GM21619 (cell line): ENCODE results near the gene CMIP.
A peak's percentile ranks its signal among the peaks of the same experiment; 100 is the strongest.

ENCODE experiments used
- ATAC-seq: cut with Tn5 transposase; IDR thresholded peaks from one replicate; pipeline ENCODE4 v1.9.1; 2021; ENCODE audit not compliant: unreplicated experiment

Gene CMIP

DNA sequence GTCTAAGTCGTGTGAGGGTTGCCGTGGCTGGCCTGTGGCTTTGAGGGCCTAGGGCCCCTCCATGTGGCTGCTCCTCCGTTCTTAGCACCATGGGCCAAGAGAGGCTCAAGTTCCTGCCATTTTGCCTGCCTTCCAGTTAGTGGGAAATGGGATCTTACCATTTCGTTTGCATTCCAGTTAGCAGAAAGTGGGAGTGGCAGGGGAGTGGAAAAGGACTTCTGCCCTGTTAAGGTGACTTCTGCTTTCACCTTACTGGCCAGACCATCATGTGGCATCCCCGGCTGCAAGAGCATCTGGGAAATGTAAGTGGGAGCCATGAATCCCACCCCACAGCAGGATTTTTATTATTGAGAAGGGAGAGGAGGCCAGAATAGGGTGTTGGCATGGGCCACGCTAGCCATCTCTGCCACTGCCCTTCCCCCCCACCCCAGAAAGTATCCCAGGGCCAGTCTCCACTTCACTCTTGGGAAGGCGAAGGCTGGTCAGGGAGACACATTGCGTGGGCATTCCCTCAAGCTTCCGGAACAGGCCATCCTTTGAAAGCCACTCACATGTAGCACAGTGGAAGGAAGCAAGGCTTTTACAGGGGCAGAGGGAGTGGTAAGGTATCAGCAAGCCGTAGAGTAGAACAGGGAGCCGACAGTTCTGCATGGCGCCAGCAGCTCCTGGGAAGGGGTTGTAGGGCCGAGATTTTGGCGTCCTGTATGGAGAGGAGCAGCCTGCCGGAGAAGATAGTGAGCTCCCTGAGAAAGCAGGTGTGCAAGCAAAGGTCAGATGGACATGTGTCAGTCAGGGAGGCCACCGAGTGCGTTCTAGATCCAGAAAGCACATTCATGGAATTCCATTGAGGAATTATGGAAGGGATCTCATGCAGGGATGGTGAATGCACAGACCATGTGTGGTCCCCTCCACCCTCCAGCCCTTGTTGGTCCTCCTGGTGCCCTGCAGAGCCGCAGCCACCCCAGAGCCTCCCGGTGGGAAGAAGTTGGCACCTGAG lies 33.4 kb downstream of the CMIP start:
- ATAC-seq = no peak

DNA sequence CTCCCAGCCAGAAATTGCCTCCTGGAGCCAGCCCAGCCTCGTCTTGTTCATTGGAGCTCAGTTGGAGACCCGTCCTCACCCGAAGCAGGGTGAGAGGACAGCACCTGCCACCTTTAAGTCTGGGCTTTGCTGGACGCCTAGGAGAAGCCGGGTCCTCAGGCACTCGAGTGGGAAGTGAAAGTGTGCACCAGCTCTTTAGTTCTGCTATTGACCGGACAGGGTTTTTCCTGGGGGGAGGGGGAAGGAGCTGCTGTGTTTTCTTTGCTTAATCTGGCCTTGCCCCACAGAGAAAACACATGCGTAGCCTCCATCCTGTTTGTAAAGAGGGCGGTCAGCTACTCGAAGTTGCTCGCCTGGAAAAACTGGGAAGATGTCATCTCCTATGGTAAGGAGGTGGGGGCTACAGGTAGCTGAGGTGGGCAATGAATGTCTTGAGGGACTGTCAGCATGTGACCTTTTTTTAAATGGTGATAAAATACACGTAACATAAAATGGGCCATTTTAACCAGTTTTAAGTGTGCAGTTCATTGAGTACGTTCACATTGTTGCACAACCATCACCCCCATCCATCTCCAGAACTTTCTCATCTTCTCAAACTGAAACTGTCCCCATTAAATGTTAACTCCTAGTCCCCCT lies 34.4 kb downstream of the CMIP start:
- ATAC-seq = peak; percentile 47

- peak; percentile 1 for ATAC-seq
These were observed 36.1 kb downstream of the CMIP start for GRCh38 chr16:81480606-81481206.

DNA sequence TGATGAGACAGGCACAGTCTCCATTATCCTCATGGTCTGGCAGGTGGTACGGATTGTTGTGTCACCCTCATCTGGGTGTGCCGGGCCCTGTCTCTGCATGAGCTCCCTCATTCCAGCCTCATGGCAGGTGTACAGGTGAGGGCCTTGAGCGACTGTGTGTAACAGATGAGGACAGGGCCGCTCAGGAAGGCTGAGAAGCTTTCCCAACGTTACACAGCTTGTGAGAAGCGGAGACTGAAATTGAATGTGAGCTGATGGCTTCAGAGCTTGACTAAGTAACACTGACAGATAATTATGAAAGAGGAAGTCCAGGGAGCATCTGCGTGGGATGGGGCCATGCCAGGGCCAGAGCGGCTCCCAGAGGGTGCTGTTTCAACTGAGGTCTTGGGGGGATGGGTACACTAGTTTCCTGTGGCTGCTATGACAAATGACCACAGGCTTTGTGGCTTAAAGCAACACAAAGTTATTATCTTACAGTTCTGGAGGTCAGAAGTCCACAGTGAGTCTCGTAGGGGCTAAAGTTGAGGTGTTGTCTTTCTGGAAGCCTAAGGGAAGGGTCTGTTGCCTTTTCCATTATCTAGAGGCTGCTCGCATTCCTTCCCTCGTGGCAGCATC lies 36.7 kb downstream of the CMIP start:
- ATAC-seq = peak; percentile 90

DNA sequence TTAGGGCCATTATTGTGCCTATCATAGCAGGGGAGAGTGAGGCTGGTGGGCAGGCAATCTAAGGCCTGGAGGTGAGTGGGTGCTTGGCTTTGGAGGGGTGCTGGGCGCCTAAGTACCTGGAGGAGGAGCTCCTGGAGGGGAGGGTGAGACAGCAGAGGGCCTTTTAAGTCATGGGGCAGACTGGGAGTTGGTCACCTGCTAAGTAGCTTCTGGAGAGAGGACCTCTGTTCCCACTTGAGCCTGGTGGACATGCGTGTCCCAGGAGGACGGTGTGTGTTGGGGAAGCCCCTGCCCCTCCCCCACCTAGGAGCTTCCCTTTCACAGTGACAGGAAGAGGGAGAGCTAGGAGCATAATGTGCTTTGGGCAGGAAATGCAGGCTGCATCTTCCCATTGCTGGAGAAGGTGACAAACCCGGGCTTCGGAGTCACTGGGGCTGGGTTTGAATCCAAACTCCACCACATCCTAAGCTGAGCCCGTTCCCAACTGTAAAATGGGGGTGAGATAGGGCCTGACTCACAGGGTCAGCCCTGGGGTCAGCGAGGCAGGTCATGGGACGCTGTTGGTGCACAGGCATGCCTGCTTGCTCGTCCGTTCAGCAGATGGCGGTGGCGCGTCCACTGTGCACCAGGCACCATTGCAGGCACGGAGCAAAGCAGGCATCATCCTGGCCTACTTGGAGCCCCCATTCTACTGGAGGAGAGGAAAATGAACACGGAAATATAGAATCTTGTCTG lies 37.9 kb downstream of the CMIP start:
- ATAC-seq = no peak

DNA sequence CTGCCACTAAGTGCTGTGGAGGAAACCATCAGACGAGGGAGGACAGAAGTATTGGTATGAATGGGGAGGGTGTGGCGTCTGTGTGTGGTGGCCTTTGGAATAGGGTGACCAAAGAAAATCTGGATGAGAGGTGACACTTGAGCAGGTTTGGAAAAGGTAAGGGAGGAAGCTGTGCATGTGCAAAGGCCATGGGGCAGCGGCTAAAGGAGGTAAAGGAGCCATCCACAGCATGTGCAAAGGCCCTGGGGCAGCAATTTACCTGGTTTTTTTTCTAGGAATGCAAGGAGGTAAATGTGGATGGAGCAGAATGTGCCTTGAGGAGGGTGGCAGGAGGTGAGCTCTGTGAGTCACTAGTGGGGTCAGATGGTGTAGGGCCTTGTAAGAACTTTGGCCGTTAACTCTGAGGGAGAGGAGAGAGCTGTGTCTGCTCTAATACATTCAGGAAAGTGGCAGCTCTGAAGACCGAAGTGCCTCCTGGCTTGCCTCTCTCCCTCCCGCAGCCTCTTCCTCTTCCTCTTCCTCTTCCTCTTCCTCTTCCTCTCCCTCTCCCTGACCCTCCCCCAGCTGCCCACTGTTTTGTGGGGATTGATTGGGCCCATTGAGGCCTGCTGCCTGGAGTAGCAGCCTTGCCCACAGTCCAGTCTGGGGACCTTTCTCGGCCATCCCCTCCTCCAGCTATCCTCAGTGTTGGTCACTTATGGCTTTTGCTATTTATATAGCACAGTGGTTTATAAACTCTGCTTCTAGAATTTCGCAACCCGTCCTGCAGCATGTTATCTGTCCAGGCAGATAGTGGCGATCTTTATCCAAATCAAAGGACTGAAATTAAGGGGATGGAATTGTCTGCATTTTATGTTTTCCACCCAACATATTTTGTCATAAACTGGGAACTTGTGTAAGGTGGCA lies 38.7 kb downstream of the CMIP start:
- ATAC-seq = no peak

- ATAC-seq = no peak
These were observed 39.5 kb downstream of the CMIP start for GRCh38 chr16:81483970-81484595.

- no peak for ATAC-seq
These were observed 40.5 kb downstream of the CMIP start for GRCh38 chr16:81484908-81485624.

DNA sequence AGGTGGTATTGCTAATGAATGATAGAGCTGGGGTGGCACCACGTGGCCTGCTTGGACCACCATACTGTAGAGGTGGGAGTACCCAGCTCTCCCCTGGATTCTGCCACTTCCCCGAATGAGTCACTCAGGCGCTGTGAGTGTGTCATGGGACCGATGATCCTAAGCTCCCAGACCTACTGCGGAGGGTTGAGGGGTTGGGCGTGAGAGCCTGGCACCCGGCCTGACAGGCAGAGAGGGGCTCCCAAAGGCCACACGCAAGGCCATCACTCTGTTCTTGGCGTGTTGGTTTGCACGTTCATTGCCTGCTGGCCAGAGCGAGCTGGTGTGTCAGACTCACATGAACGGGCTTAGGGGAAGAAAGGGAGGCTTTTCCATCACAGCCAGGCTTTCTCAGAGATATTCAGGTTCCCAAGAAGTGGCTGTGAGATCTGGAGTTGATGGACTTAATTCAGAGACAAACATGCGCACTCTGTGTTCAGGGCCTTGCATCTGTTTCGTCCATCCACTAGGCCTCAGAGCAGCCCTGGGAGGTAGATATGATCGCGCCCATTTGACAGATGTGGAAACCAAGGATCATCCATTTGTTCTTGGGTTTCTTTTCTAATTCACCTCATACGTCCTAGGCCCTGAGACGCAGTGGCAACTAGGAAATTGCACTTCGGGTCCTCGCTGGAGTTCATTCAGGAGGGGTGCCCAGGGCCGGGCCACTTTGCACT lies 41.4 kb downstream of the CMIP start:
- no peak for ATAC-seq

DNA sequence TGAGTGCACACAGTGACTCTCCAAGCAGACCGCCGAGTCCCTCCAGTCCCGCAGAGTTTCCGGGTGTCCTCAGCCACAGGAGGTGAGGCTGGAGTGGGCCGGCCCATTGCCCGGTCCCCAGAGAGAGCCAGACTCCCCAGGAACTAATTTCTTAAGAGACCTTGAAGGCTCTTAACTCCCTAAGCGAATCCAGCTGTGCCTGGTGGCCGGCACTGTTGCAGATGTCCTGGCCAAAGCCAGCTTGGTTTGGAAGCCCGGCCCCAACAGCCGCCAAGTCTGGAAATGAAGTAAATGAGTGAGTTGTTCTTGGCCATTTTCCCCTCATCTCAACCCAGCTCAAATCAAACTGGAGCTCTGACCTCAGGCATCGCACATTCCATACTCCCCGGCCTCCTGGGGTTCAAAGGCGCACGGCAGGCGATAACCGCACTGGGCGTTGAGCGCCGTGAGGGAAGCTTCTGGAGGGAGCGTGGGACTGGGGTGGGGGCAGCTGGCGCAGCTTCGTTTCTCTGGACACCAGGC lies 42.0 kb downstream of the CMIP start:
- ATAC-seq = no peak

GRCh38 chr16:81487301-81487720 lies 42.7 kb downstream of the CMIP start:
- no peak for ATAC-seq

GRCh38 chr16:81488687-81489411 lies 44.2 kb downstream of the CMIP start:
- ATAC-seq = no peak

DNA sequence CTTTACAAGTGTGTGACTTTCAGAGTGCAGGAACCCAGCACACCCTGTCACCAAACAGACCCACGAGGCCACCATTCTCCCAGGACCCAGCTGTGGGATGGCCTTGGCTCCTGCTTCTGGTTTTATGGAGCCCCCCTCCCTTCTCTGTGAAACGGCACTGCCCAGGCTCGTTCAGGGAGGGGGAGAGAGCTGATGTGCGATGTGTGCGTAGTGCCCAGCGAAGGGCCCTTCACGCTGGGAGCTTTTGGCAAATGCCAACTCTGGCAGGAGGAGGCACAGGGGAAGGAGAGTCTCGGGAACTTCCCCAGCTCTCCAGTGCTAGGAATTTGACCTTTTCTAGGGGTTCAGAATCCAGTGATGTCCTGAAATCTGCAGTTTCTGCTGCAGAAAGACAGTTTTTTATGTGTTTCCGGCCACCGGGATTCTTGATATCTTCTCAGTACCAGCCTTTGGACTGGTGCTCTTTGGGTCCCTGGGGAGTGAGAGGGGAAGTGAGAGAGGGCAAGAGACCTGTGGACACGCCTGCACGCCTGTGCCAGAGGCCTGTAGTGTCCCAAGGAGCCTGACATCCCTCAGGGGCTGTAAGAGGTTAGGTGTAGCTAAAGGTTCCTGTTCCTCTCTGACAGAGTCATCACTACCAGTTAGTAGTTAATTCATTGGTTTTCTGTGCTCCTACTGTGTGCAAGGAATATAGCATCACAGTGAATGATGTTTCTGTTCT lies 45.1 kb downstream of the CMIP start:
- ATAC-seq = no peak

DNA sequence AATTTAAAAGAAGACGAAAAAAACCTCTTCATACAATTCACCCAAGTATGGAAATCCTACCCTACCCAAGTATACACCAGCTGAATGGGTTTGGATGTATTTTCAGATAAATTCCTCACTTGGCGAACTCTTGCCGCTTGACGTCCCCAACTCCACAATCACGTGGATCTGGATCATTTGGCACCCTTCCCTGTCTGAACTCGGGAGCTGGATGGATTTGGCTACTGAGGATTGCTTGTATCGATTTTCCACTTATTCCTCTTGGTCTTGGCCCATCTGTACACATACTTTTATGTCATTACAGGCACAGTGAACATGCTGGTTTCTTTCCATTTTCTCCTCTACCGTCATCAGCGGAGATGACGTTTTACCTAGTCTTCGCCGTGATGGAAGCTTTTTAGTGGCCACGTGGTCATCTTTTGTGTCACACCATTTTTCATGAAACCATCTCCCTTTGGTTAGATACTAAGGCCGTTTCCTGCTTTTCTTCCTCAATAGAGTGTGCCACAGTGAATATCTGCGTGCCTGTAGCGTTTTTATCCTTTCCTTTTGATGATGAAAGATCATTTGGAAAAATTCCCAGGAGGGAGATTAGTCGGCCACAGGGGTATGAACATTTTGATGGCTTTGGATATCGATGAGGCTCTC lies 47.1 kb downstream of the CMIP start:
- no peak for ATAC-seq

- ATAC-seq = no peak
These were observed 47.7 kb downstream of the CMIP start for GRCh38 chr16:81492311-81492761.
